Measurements from ENCODE around the gene TSSK1B.
"Not testable (repeated sequence)": the region's sequence is repeated elsewhere in the genome, so short reads cannot be mapped to it uniquely, and the experiment has no call there.

TSSK1B gene

GRCh38 chr5:113434889-113435288, at the start of gene TSSK1B:
Gene TSSK1B, minus strand, starts transcription at chr5:113434989. Its CDS starts 150 bp downstream, at chr5:113434839.
- no peak for DNase-seq

- DNase-seq = no peak
Measured at GRCh38 chr5:113480243-113480642, 45.5 kb upstream of the TSSK1B start.

GRCh38 chr5:113478691-113479090, 43.9 kb upstream of the TSSK1B start:
- no peak for DNase-seq

- DNase-seq = no peak
Measured at GRCh38 chr5:113474100-113474728, 39.4 kb upstream of the TSSK1B start.

GRCh38 chr5:113463032-113463431, 28.2 kb upstream of the TSSK1B start:
- DNase-seq = no peak

- not testable (repeated sequence) for DNase-seq
Measured at GRCh38 chr5:113457106-113457505, 22.3 kb upstream of the TSSK1B start.

- DNase-seq = no peak
Measured at GRCh38 chr5:113452941-113453340, 18.2 kb upstream of the TSSK1B start.

GRCh38 chr5:113451797-113452196, 17.0 kb upstream of the TSSK1B start:
- no peak for DNase-seq

- no peak for DNase-seq
Measured at GRCh38 chr5:113450929-113451328, 16.1 kb upstream of the TSSK1B start.

GRCh38 chr5:113450462-113450861, 15.7 kb upstream of the TSSK1B start:
- no peak for DNase-seq

GRCh38 chr5:113448252-113448651, 13.5 kb upstream of the TSSK1B start:
- DNase-seq = no peak

- no peak for DNase-seq
Measured at GRCh38 chr5:113447498-113448050, 12.8 kb upstream of the TSSK1B start.

GRCh38 chr5:113446358-113446927, 11.7 kb upstream of the TSSK1B start:
- DNase-seq = no peak

GRCh38 chr5:113437111-113437510, 2.3 kb upstream of the TSSK1B start:
- no peak for DNase-seq

GRCh38 chr5:113435575-113435974, 786 bp upstream of the TSSK1B start:
- DNase-seq = no peak

- DNase-seq = no peak
Measured at GRCh38 chr5:113433862-113434612, 752 bp downstream of the TSSK1B start.

- no peak for DNase-seq
Measured at GRCh38 chr5:113433071-113433470, 1.7 kb downstream of the TSSK1B start.

- DNase-seq = no peak
Measured at GRCh38 chr5:113427871-113428574, 6.8 kb downstream of the TSSK1B start.

- DNase-seq = no peak
Measured at GRCh38 chr5:113425909-113426308, 8.9 kb downstream of the TSSK1B start.

- DNase-seq = no peak
Measured at GRCh38 chr5:113421693-113422092, 13.1 kb downstream of the TSSK1B start.

GRCh38 chr5:113405530-113405929, 29.3 kb downstream of the TSSK1B start:
- DNase-seq = no peak

- no peak for DNase-seq
Measured at GRCh38 chr5:113404269-113404668, 30.5 kb downstream of the TSSK1B start.

GRCh38 chr5:113397986-113398385, 36.8 kb downstream of the TSSK1B start:
- DNase-seq = not testable (repeated sequence)
